ENCODE data around the gene SRSF6. TPM values are rescaled to one million over a fixed set of nuclear protein-coding genes. Genes with fewer than 3 reads are reported as not detected.
A peak's percentile ranks its signal among the peaks of the same experiment; 100 is the strongest.
"Not testable (repeated sequence)": the region's sequence is repeated elsewhere in the genome, so short reads cannot be mapped to it uniquely, and the experiment has no call there.

SRSF6 gene
- total RNA-seq, 1 donor, result 124 TPM

DNA sequence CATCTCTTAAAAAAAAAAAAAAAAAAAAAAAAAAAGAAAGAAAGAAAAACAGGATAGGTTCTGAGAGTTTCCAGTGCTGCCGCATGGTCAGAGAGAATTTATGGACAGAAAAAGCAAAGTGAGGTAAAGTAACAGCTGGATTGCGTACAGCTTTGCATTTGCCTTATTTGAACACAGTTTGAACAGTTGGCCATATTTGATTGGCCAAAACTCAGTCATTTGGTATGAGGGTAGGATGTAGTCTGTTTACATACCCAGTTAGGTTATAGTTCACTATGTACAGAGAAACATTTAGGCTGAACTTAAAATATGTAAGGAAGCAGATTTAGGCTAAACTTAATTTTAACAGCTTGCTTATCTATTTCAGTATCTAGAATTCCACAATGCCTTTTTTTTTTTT lies 32.3 kb downstream of the SRSF6 start:
- Histone ChIP-seq H3K4me3 (ENCODE audit: low read length) (no peak overlapping the region), H3K9me3 (ENCODE audit: low read depth, low read length) (no peaks in the 10 kb centered on the region), H3K27me3 (ENCODE audit: insufficient read depth, low read length) (no peaks in the 10 kb centered on the region), H3K4me1 (ENCODE audit: insufficient read depth, low read length) (no peaks in the 10 kb centered on the region)

DNA sequence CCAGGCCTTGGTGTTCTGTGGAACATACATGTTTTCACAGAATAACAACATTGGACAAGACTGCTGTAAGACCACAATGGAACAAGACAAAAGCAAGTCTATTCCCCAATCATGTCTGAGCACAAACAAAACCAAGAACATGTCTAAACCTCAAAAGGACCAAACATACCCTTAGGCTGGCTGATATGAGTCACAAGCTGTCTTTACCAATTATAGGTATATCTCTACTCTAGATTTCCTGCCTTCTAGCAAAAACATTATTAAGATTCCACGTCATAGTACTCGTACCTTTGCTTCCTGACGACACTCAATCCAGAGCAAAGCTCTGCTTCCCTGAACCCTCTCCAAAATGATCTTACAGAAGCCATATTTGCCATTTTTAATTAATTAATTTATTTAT lies 34.4 kb downstream of the SRSF6 start:
- Histone ChIP-seq H3K9me3 (ENCODE audit: low read depth, low read length) (no peaks in the 10 kb centered on the region), H3K4me1 (ENCODE audit: insufficient read depth, low read length) (no peaks in the 10 kb centered on the region), H3K4me3 (ENCODE audit: low read length) (no peak overlapping the region), H3K27me3 (ENCODE audit: insufficient read depth, low read length) (no peaks in the 10 kb centered on the region)

DNA sequence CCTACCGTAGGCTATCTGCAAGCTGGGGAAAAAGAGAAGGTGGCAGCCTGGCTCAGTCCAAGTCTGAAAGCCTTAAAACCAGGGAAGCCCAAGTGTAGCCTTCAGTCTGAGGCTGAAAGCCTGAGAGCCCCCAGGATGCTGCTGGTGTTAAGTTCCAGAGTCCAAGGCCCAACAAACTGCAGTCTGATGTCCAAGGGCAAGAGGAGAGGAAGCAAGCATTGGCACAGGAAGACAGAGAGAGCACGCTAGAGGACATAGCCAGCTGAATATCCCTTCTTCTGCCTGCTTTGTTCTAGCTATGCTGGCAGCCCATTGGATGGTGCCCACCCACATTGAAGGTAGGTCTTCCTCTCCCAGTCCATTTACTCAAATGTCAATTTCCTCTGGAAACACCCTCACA lies 37.7 kb downstream of the SRSF6 start:
- Histone ChIP-seq H3K27me3 (ENCODE audit: insufficient read depth, low read length) (no peaks in the 10 kb centered on the region), H3K4me1 (ENCODE audit: insufficient read depth, low read length) (no peaks in the 10 kb centered on the region), H3K9me3 (ENCODE audit: low read depth, low read length) (no peaks in the 10 kb centered on the region), H3K4me3 (ENCODE audit: low read length) (no peak overlapping the region)

DNA sequence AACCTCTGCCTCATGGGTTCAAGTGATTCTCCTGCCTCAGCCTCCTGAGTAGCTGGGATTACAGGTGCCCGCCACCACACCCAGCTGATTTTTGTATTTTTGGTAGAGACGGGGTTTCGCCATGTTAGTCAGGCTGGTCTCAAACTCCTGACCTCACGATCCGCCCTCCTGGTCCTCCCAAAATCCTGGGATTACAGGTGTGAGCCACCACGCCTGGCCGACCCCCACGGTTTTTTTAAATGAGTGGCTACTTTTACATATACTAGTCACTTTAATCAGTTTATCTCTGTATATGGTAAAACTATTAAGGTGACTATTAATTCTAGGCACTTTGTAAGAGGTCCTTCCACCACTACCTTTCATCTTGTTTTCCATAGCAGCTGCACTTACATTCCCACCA lies 44.3 kb downstream of the SRSF6 start:
- not testable (repeated sequence) for H3K4me3 ChIP-seq (ENCODE audit: low read length); H3K9me3 ChIP-seq (ENCODE audit: low read depth, low read length); H3K4me1 ChIP-seq (ENCODE audit: insufficient read depth, low read length)
- peaks cover 17% of the 10 kb centered on the region for H3K27me3 ChIP-seq (ENCODE audit: insufficient read depth, low read length)

DNA sequence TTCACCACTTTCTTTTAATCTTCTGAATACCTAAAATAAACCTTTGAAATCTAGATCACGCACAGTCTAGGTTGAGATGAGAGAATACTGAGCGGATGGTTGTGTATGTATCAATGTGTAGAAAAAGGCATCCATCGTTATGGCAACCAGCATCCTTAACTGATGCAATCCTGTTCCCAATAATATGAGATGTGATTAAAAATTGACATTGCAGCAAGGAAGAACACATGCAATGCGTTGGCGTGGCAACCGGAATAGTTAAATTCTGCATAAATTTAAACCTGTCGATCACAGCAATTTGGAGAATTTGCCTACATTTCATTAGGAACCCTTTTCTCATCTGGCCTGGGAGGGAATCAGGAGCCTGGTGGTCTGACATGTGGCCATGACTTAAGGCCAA lies 48.5 kb downstream of the SRSF6 start:
- peaks cover 14% of the 10 kb centered on the region for H3K4me1 ChIP-seq (ENCODE audit: insufficient read depth, low read length)
- no peak overlapping the region for H3K4me3 ChIP-seq (ENCODE audit: low read length)
- H3K27me3 ChIP-seq (ENCODE audit: insufficient read depth, low read length), result peaks cover 32% of the 10 kb centered on the region
- H3K9me3 ChIP-seq (ENCODE audit: low read depth, low read length), result no peaks in the 10 kb centered on the region

DNA sequence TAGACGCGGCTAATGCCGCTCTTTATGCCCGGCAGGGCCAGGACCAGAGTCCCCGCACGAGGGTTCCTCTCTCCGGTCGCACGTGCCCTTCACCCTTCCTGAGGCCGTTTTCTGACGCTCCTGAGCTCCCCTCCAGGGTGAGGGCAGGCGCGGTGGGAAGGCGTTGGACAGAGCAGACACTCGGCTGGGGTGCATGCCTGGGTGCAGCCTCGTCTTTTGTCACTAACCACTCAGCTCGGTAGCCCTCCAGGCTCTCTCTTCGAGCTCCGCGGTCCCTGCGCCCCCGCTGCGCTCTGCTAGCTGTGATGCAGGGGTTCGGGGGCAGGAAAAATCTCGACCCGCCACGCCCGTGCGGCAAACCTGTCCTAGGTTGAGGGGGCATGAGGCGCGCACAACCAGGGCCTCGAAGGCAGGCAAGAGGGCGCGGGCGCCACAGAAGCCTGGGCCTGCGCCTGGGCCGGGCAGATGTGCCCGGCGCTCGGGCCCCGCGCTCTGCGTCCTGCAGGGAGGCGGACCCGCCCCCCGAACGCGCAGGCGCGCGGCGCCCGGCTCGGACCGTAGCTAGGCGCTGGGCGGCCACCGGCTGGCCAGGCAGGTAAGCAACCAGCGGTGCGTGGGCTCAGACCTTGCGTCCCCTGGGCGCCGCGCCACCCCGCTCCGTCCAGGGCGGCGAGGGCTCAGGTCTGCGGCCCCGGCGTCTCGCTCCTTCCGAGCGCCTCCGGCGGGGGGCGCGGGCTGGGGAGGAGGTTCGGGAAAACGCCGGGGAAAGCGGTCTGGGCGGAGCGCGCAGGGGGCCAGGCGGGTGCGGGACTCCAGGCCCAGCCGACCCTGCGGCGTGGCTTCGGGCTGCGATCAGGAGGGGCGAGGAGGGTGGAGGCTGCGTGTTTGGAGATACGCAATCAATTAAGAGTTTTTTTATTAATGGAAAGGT lies 49.7 kb downstream of the SRSF6 start, which contains the start of gene L3MBTL1:
L3MBTL1 (plus strand) TSS at position 548 of the 931 bp plus-strand sequence. CDS start 5,807 bp downstream, outside the sequence.
- Histone ChIP-seq H3K4me1 (ENCODE audit: insufficient read depth, low read length) (peaks cover 14% of the 10 kb centered on the region), H3K4me3 (ENCODE audit: low read length) (peak within 1 kb of the TSS; percentile 37), H3K9me3 (ENCODE audit: low read depth, low read length) (no peaks in the 10 kb centered on the region), H3K27me3 (ENCODE audit: insufficient read depth, low read length) (peaks cover 32% of the 10 kb centered on the region)

DNA sequence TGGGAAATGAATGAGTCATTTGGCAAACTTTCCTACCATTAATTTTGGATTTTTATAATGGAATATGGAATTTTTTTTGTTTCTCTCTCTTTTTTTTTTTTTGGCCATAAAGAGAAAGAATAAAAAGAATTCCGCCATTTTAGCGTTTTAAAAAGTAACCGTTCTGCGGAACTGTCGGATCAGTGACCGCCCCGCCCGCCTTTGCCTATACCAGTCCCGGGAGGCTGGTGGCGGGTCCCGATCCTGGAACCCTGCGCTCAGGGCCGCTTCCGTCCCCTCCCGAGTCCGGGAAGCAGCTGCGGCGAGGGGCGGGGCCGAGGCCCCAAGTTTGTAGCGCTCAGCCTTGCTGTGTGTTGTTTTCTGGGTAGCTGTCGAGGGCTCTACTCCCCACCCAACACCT lies 50.4 kb downstream of the SRSF6 start:
- Histone ChIP-seq H3K27me3 (ENCODE audit: insufficient read depth, low read length) (peaks cover 32% of the 10 kb centered on the region), H3K9me3 (ENCODE audit: low read depth, low read length) (no peaks in the 10 kb centered on the region), H3K4me1 (ENCODE audit: insufficient read depth, low read length) (peaks cover 14% of the 10 kb centered on the region), H3K4me3 (ENCODE audit: low read length) (peak overlapping the region; percentile 37)

DNA sequence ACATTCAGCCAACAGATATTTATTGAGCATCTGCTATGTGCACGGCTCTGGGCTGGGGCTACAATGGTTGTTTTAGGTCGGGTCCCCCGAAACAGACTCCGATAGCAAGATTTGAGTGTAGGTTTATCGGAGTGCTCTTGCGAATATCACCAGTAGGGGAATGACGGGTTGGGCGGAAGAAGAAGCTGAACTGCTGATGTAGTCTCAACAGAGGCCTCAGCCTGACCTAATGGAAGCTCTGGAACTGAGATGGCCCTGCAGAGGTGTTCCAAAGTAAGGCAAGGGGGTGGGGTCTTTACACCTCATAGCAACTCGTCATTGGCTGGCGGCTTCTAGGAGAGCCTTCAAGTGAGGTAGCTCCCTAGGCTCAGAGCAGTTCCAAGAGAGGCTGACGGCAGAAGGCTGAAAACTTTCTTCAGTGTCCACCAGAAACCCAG lies 50.9 kb downstream of the SRSF6 start:
- Histone ChIP-seq H3K4me3 (ENCODE audit: low read length) (no peak overlapping the region), H3K4me1 (ENCODE audit: insufficient read depth, low read length) (peaks cover 19% of the 10 kb centered on the region), H3K27me3 (ENCODE audit: insufficient read depth, low read length) (peaks cover 32% of the 10 kb centered on the region), H3K9me3 (ENCODE audit: low read depth, low read length) (no peaks in the 10 kb centered on the region)

DNA sequence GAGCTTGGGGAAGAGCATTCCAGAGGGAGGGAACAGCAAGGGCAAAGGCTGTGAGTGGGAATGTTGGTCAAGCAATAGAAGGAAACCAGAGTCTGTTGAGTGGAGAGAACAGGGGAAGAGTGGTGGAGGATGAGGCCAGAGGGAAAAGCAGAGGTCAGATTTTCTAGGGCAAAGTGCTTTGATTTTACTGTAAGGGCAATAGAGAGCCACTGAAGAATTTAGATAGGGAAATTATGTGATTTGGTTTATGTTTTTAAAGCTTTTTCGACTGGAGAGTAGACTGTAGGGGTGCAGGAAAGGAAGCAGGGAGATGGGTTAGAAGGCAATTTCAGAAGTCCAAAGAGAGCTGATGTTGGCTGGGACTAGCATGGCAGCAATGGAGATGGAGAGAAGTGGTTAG lies 54.2 kb downstream of the SRSF6 start:
- Histone ChIP-seq H3K4me1 (ENCODE audit: insufficient read depth, low read length) (peaks cover 28% of the 10 kb centered on the region), H3K4me3 (ENCODE audit: low read length) (no peak overlapping the region), H3K27me3 (ENCODE audit: insufficient read depth, low read length) (peaks cover 16% of the 10 kb centered on the region), H3K9me3 (ENCODE audit: low read depth, low read length) (no peaks in the 10 kb centered on the region)

DNA sequence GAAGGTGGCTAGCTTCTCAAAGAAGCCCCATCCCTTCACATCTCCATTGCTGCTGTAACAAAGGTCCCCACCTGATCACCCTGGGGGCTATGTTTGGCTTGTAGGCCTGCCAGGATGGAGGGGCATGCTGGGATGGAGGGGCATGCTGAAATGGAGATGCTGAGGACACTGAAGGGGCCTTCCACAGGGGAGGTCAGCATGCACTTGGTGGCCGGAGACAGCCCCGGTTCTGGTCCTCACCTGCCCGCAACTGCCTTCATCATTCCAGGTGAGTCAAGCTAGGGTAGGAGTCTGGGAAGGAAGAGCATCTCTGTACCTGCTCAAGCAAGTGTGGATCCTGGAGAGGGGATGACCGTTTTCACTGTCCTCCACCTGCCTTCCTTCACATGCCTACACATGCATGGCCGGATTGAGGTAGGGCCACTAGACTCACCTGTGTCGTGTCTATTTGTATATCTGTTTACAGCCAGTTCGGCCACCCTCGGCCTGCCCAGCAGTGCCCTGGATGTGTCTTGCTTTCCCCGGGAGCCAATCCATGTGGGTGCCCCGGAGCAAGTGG lies 55.8 kb downstream of the SRSF6 start:
- Histone ChIP-seq H3K9me3 (ENCODE audit: low read depth, low read length) (no peaks in the 10 kb centered on the region), H3K4me1 (ENCODE audit: insufficient read depth, low read length) (peaks cover 16% of the 10 kb centered on the region), H3K4me3 (ENCODE audit: low read length) (peak overlapping the region; percentile 54), H3K27me3 (ENCODE audit: insufficient read depth, low read length) (peaks cover 4% of the 10 kb centered on the region)

Other genes starting within 250 kb of the SRSF6 start
- gene L3MBTL1, start 49.8 kb downstream of the SRSF6 start, total RNA-seq, result 8.0 TPM
- 0.10 TPM for gene SGK2, start 101.1 kb downstream of the SRSF6 start, total RNA-seq
- gene IFT52, start 133.0 kb downstream of the SRSF6 start, total RNA-seq, result 18.8 TPM
- 0.21 TPM for gene MYBL2, start 209.2 kb downstream of the SRSF6 start, total RNA-seq